Panc1 (cell line): ENCODE results near the gene MAPK10.

Experiments used
- POLR2AphosphoS5 ChIP-seq: IDR thresholded peaks from 2 replicates; pipeline ENCODE4 v1.6.1; 2012; ENCODE audit warnings: mild to moderate bottlenecking, low read depth, low read length, moderate library complexity
- SIN3A ChIP-seq: IDR thresholded peaks from 2 replicates; pipeline ENCODE4 v1.6.1; 2012; ENCODE audit warnings: low read depth, mild to moderate bottlenecking, low read length, moderate library complexity, borderline replicate concordance; ENCODE audit not compliant: insufficient read depth
- TCF7L2 ChIP-seq: IDR thresholded peaks from 2 replicates; pipeline ENCODE4 v1.6.1; 2011; ENCODE audit warnings: mild to moderate bottlenecking, low read depth, low read length, inconsistent platforms
- TF ChIP-seq, protein P1 (sequence below): fragments of 450-650 bp; IDR thresholded peaks from 2 replicates; pipeline ENCODE4 v1.5.1; 2017; ENCODE audit warnings: mild to moderate bottlenecking
- TF ChIP-seq, protein P2 (sequence below), 2 experiments: IDR thresholded peaks; 2 replicates each; pipeline ENCODE4 v1.6.1; 2011 to 2012; ENCODE audit warnings: low read depth in 2 of 2, control low read depth in 1 of 2, low read length in 1 of 2, mild to moderate bottlenecking in 1 of 2, moderate library complexity in 1 of 2; ENCODE audit not compliant: insufficient read depth in 1 of 2

DNA sequence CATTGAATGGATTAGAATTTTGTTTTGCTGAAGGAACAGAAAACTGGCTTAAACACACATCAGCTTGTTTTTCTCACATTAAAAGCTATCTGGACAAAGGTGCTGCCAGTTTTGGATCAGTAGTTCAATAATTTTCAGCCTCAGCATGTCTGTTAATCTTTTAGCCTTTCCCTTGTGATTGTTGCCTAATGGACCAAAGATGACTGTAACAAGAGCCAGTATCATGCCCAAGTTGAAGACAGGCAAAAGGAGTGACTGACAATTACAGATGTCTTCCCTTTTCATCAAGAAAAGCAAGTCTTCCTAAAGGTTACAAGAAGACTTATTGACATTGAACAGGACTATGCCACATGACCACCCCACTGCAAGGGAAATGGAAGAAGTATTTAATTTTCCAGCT lies 419.7 kb downstream of the MAPK10 start:
- TF ChIP-seq, protein P1, sequence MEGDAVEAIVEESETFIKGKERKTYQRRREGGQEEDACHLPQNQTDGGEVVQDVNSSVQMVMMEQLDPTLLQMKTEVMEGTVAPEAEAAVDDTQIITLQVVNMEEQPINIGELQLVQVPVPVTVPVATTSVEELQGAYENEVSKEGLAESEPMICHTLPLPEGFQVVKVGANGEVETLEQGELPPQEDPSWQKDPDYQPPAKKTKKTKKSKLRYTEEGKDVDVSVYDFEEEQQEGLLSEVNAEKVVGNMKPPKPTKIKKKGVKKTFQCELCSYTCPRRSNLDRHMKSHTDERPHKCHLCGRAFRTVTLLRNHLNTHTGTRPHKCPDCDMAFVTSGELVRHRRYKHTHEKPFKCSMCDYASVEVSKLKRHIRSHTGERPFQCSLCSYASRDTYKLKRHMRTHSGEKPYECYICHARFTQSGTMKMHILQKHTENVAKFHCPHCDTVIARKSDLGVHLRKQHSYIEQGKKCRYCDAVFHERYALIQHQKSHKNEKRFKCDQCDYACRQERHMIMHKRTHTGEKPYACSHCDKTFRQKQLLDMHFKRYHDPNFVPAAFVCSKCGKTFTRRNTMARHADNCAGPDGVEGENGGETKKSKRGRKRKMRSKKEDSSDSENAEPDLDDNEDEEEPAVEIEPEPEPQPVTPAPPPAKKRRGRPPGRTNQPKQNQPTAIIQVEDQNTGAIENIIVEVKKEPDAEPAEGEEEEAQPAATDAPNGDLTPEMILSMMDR, result no peak
- no peak for TF ChIP-seq SIN3A
- TF ChIP-seq, protein P2, sequence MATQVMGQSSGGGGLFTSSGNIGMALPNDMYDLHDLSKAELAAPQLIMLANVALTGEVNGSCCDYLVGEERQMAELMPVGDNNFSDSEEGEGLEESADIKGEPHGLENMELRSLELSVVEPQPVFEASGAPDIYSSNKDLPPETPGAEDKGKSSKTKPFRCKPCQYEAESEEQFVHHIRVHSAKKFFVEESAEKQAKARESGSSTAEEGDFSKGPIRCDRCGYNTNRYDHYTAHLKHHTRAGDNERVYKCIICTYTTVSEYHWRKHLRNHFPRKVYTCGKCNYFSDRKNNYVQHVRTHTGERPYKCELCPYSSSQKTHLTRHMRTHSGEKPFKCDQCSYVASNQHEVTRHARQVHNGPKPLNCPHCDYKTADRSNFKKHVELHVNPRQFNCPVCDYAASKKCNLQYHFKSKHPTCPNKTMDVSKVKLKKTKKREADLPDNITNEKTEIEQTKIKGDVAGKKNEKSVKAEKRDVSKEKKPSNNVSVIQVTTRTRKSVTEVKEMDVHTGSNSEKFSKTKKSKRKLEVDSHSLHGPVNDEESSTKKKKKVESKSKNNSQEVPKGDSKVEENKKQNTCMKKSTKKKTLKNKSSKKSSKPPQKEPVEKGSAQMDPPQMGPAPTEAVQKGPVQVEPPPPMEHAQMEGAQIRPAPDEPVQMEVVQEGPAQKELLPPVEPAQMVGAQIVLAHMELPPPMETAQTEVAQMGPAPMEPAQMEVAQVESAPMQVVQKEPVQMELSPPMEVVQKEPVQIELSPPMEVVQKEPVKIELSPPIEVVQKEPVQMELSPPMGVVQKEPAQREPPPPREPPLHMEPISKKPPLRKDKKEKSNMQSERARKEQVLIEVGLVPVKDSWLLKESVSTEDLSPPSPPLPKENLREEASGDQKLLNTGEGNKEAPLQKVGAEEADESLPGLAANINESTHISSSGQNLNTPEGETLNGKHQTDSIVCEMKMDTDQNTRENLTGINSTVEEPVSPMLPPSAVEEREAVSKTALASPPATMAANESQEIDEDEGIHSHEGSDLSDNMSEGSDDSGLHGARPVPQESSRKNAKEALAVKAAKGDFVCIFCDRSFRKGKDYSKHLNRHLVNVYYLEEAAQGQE (IDR thresholded peaks at IDR 0.05; ENCODE audit: insufficient read depth in 1 of 2, low read depth in 2 of 2, low read length in 1 of 2), result no peak
- TF ChIP-seq POLR2AphosphoS5, result no peak
- TF ChIP-seq TCF7L2, result no peak
